NCI-H1105 treated with DMSO at 0.1 percent for 48 hours (cell line): Measurements from ENCODE around the gene TES.
A peak's percentile ranks its signal among the peaks of the same experiment; 100 is the strongest.

ENCODE experiments used
- DNase-seq: peaks from one replicate; lab custom pipeline; 2025; lab: John Stamatoyannopoulos, UW

The TES gene

GRCh38 chr7:116219834-116220233 lies 9.5 kb downstream of the TES start:
- DNase-seq: no peak

DNA sequence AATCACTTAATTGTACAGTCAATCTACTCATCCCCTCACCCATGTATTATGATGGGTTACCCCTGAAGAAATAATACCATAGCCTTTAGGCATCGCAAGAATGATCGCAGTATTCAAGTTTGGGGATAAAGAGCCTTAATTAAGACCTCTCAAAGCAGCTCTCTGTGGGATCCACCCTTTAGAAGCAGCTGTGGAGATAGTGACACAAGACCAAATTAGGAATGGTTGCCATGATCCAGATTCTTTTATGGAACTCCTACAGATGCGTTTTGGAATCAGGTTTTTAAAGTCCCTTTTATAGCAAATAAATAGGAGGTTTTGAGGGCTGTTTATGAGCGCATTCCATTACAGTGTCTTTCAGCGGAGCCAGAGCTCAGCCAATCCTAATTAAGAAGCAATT lies 12.2 kb downstream of the TES start:
- no peak for DNase-seq

- DNase-seq: no peak
Measured at GRCh38 chr7:116223588-116223987, 13.2 kb downstream of the TES start.

GRCh38 chr7:116224492-116225098 lies 14.3 kb downstream of the TES start:
- no peak for DNase-seq

DNA sequence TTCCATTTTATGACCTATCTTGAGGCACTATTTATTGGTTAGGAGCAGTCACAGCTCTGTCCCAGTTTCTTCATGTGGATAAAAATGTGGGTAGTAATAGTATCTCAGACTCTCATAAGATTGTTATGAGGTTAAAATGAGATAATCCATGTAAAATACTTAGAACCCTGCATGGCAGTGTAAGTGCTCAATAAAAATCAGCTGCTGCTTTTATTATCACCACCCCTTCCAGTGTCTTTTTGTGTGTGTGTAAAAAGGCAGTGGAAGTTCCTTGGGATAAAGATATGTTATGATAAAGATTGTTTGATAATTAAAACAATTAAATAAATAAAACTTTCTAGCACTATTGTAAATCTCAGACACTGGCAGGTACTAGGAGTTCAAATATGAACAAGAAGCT lies 15.5 kb downstream of the TES start:
- DNase-seq: no peak

DNA sequence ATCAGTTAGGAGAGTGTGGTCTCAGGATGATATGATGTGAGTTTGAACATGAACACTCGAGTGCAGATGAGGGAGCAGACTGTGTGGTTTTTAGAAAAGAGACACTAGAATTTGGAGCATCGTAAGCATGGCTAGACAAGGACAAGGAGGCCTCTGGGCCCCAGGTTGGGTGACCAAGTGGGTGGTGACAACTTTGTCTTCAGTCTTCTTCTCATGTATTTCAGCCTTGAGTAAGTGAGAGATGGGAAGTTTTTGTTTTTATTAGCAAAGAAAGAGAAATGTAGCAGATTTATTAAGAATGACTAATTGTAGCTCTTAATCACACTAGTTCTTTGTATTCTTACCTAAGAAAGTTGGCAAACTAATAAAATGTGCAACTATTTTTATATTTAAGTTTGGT lies 16.3 kb downstream of the TES start:
- no peak for DNase-seq

DNA sequence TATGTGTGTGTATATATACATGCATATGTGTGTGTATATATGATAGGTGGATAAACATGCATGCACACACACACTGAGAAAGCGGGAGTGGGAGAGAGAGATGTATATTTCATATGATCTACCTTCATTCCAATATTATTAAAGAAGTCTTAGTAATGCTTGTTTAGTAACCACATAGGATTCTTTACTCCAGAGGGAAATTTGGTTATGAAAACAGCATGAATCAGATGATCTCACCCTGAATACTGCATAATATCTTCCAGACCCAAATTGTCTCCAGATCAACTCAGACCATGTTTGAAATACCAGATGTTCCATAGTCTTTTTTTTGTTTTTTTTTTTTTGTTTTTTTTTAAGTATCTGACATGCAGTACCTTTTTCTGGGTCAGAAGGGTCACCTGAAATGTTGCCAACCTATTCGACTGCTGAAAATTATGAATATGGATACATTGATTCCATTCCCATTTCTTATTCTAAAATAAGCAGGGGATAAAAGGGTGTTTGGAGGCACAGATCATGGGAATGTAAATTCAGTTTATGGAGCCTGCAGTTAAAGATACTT lies 17.4 kb downstream of the TES start:
- no peak for DNase-seq

DNA sequence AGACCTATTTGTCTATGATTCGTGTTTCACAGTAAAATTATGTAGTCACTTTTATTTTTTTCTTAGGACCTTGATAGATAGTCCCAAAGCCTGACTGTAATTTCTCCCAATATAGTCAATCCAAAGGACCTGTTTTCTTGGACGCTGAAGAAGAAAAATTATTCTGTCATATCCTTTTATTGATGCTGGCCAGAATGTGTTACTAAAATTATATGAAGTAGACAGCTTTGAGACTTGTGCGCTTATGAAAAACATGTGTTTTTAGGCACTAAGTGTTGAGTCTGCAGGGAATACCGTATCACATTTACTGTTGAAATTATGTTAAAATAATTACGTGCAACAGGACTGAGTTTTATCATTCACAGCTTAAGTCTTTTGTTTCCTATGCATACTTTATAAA lies 17.9 kb downstream of the TES start:
- DNase-seq: no peak

- DNase-seq: no peak
Measured at GRCh38 chr7:116229366-116229765, 19.0 kb downstream of the TES start.

DNA sequence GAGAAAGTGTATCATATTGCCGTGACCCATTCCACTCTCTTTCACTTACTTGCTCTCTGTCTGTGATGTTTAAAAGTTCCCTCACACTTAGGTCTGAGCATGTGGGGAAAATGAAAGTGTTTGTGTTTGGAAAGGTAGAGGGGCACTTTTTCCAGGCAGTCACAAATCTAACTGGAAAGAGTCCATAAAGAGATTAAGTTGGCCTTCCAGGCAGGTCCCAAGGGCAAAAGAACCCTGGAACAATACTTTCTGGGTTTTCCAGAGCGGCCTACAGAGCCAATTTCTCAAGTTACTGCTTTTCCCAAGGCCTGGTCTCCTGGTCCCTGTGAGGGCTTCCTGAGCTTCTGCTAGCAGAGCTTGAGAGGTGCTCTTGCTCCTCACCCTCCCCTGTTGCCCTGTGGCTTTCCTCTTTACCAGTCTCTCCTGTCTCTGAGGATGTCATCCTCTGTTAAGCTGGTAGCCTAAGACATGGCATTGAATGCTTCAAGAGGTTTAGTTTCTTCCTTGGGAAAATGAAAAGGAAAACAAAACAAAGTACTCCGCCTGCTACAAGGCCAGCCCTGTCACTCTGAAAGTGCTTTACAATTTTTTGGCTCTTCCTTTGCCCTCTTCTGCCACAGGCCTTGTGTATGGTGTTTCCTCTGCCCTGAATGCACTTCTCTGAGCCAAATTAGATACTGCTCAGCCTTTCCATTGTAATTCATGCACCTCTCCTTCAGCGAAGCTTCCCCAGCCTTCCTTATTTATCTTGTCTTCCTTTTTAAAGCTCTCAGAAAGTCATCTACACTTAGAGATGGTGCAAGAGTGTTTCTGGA lies 20.1 kb downstream of the TES start:
- no peak for DNase-seq

- DNase-seq: no peak
Measured at GRCh38 chr7:116231543-116231942, 21.2 kb downstream of the TES start.

DNA sequence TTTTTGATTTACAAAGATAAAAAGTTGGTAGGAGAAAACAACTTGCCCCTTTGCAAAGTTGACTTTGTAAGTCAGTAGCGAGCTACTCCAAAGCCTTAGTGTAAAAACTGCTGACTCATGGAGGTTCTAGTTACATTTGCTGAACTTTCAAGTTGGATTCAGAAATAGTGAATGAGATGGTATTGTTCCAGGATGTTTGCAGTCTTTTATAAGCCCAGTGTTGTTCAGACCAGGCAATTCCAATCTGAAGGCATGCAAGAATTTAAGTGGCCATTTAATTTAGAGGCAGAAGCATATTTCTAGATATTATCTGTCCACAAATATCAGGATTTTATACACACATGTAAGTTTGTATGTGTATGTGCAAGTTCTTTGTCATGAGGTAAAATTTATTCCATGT lies 21.6 kb downstream of the TES start:
- DNase-seq: no peak

GRCh38 chr7:116232350-116232749 lies 22.0 kb downstream of the TES start:
- DNase-seq: no peak

- no peak for DNase-seq
Measured at GRCh38 chr7:116232920-116233319, 22.6 kb downstream of the TES start.

GRCh38 chr7:116234517-116235200 lies 24.3 kb downstream of the TES start:
- DNase-seq: no peak

- no peak for DNase-seq
Measured at GRCh38 chr7:116235380-116235779, 25.0 kb downstream of the TES start.

DNA sequence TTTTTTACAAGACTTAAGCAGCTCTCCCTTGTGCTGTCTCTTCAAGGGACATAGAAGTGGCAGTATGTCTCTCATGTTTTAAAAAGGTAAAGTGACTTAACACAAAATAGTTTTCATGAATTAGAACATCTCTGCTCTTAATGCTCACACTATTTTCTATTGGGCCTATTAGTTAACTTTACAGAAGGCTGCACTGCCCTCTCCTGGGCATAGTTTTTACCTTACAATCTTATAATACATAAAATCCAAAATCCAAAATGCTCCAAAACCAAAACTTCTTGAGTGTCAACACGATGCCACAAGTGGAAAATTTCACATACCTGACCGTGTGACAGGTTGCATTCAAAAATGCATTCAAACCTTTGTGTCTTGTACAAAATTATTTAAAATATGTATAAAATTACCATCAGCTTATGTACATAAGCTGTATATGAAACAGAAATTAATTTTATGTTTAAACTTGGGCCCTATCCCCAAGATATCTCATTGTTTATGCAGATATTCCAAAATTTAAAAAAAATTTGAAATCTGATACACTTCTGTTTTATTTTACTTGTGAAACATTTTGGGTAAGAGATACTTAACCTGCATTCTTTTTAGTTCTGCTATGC lies 25.8 kb downstream of the TES start:
- peak; percentile 32 for DNase-seq

- DNase-seq: no peak
Measured at GRCh38 chr7:116239020-116239419, 28.7 kb downstream of the TES start.

DNA sequence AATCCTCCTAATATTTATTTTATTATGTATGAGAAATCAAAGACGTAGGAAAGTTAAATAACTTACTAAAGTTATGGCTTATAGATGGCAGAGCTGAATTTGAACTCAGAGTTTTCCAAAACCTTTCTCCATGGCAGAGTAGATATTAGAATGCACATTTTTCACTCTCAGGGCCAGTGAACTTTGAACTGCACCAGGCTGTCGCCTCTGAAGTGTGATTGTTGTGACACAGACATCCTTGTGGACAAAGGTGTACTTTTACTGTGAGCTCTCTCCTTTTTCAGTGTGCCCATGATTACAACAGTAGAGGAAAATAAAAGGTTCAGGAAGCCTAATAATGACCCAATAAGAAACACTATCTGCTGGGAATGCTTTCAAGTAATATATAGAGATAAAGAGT lies 29.1 kb downstream of the TES start:
- DNase-seq: no peak

GRCh38 chr7:116240024-116240668 lies 29.8 kb downstream of the TES start:
- no peak for DNase-seq

- DNase-seq: no peak
Measured at GRCh38 chr7:116241291-116241690, 31.0 kb downstream of the TES start.

- no peak for DNase-seq
Measured at GRCh38 chr7:116242178-116242577, 31.8 kb downstream of the TES start.
